ENCODE data around the gene CTNND2.

DNA sequence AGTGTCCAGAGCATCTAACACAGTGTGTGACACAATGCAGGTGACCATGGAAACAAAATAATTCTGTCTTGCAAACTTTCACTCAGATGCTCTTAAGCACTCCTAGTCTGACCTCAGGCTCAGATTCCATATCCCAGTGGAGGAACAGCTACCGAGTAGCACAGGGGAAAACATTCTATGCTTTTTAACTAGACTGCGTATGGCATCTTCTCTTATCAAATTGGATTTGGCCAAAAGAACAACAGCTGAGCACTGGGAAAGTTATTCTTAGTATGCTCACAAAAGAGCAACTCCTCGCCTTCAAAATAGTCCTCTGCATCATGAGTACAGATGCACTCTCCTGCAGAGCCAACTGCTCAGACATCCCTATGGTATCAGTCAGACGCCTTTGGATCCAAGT is 615.0 kb downstream of the CTNND2 start:
- TF ChIP-seq, protein P1, sequence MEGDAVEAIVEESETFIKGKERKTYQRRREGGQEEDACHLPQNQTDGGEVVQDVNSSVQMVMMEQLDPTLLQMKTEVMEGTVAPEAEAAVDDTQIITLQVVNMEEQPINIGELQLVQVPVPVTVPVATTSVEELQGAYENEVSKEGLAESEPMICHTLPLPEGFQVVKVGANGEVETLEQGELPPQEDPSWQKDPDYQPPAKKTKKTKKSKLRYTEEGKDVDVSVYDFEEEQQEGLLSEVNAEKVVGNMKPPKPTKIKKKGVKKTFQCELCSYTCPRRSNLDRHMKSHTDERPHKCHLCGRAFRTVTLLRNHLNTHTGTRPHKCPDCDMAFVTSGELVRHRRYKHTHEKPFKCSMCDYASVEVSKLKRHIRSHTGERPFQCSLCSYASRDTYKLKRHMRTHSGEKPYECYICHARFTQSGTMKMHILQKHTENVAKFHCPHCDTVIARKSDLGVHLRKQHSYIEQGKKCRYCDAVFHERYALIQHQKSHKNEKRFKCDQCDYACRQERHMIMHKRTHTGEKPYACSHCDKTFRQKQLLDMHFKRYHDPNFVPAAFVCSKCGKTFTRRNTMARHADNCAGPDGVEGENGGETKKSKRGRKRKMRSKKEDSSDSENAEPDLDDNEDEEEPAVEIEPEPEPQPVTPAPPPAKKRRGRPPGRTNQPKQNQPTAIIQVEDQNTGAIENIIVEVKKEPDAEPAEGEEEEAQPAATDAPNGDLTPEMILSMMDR (IDR thresholded peaks at IDR 0.05) = no peak
- TF ChIP-seq EP300 (IDR thresholded peaks at IDR 0.05) (no peak), POLR2A (IDR thresholded peaks at IDR 0.05) (no peak), POLR2AphosphoS5 (IDR thresholded peaks at IDR 0.05) (no peak)
